H9 (cell line): ENCODE data around the gene ERC2. TPM values are rescaled to one million over a fixed set of nuclear protein-coding genes. Genes with fewer than 3 reads are reported as not detected.

ENCODE experiments used
- DNase-seq: peaks from one replicate; pipeline ENCODE4 v3.0.0-alpha.2; 2017
- H2AFZ ChIP-seq: one replicate; pipeline ENCODE4 v1.6.1; 2013; ENCODE audit warnings: mild to moderate bottlenecking, low read length, control low read depth, moderate library complexity
- H2AK5ac ChIP-seq: 2 replicates; pipeline ENCODE4 v1.6.1; 2013; ENCODE audit warnings: low read length, control low read depth, mixed read lengths; ENCODE audit not compliant: insufficient read length
- H2BK120ac ChIP-seq: one replicate; pipeline ENCODE4 v1.6.1; 2013; ENCODE audit warnings: low read depth, mild to moderate bottlenecking, low read length, control low read depth, inconsistent platforms; ENCODE audit not compliant: poor library complexity, severe bottlenecking
- H2BK12ac ChIP-seq: 2 replicates; pipeline ENCODE4 v1.6.1; 2013; ENCODE audit warnings: low read length, control low read depth, mixed read lengths, low read depth; ENCODE audit not compliant: insufficient read length
- H2BK15ac ChIP-seq: 2 replicates; pipeline ENCODE4 v1.6.1; 2013; ENCODE audit warnings: low read depth, low read length, control low read depth
- H2BK20ac ChIP-seq: one replicate; pipeline ENCODE4 v1.6.1; 2013; ENCODE audit warnings: low read depth, mild to moderate bottlenecking, low read length, control low read depth, inconsistent platforms; ENCODE audit not compliant: poor library complexity, severe bottlenecking
- H2BK5ac ChIP-seq: 2 replicates; pipeline ENCODE4 v1.6.1; 2013; ENCODE audit warnings: low read length, control low read depth, mixed read lengths; ENCODE audit not compliant: insufficient read length
- H3K14ac ChIP-seq: 2 replicates; pipeline ENCODE4 v1.6.1; 2013; ENCODE audit warnings: low read length, control low read depth; ENCODE audit not compliant: insufficient read depth
- H3K18ac ChIP-seq: 2 replicates; pipeline ENCODE4 v1.6.1; 2013; ENCODE audit warnings: low read depth, mild to moderate bottlenecking, mixed read lengths, low read length, control low read depth; ENCODE audit not compliant: insufficient read length
- H3K23ac ChIP-seq: 2 replicates; pipeline ENCODE4 v1.6.1; 2013; ENCODE audit warnings: low read length, control low read depth, mixed read lengths, low read depth; ENCODE audit not compliant: insufficient read length
- H3K23me2 ChIP-seq: 2 replicates; pipeline ENCODE4 v1.6.1; 2013; ENCODE audit warnings: low read depth, mild to moderate bottlenecking, mixed read lengths, low read length, control low read depth; ENCODE audit not compliant: insufficient read length, poor library complexity, severe bottlenecking
- H3K27ac ChIP-seq: 2 replicates; pipeline ENCODE4 v1.5.1; 2013; ENCODE audit warnings: low read length, control low read depth, mixed read lengths, low read depth; ENCODE audit not compliant: insufficient read length
- H3K27me3 ChIP-seq: 2 replicates; pipeline ENCODE4 v1.6.1; 2013; ENCODE audit warnings: low read length, control low read depth, inconsistent platforms; ENCODE audit not compliant: insufficient read depth
- H3K4ac ChIP-seq: 2 replicates; pipeline ENCODE4 v1.6.1; 2013; ENCODE audit warnings: low read depth, mild to moderate bottlenecking, control low read depth, inconsistent platforms, low read length, moderate library complexity
- H3K4me1 ChIP-seq: 2 replicates; pipeline ENCODE4 v1.6.1; 2013; ENCODE audit warnings: low read length, control low read depth, inconsistent platforms; ENCODE audit not compliant: insufficient read depth
- H3K4me2 ChIP-seq: 2 replicates; pipeline ENCODE4 v1.6.1; 2013; ENCODE audit warnings: low read length, control low read depth, mixed read lengths; ENCODE audit not compliant: insufficient read length, insufficient read depth
- H3K56ac ChIP-seq: 2 replicates; pipeline ENCODE4 v1.6.1; 2013; ENCODE audit warnings: low read depth, mild to moderate bottlenecking, mixed read lengths, low read length, control low read depth; ENCODE audit not compliant: insufficient read length
- H3K79me1 ChIP-seq: 2 replicates; pipeline ENCODE4 v1.6.1; 2013; ENCODE audit warnings: low read depth, mild to moderate bottlenecking, moderate library complexity, low read length, control low read depth, inconsistent platforms; ENCODE audit not compliant: insufficient read depth, poor library complexity, severe bottlenecking
- H3K79me2 ChIP-seq: 2 replicates; pipeline ENCODE4 v1.6.1; 2013; ENCODE audit warnings: low read length, control low read depth, inconsistent platforms; ENCODE audit not compliant: insufficient read depth
- H3K9ac ChIP-seq: 2 replicates; pipeline ENCODE4 v1.6.1; 2013; ENCODE audit warnings: low read length, control low read depth, mixed read lengths; ENCODE audit not compliant: insufficient read length; ENCODE audit errors: extremely low read depth
- H3K9me3 ChIP-seq: one replicate; pipeline ENCODE4 v1.6.1; 2013; ENCODE audit warnings: low read depth, low read length, inconsistent platforms; ENCODE audit not compliant: control insufficient read depth
- H3T11ph ChIP-seq: one replicate; pipeline ENCODE4 v1.6.1; 2013; ENCODE audit warnings: mild to moderate bottlenecking, low read length, control low read depth, inconsistent platforms
- H4K20me1 ChIP-seq: one replicate; pipeline ENCODE4 v1.6.1; 2013; ENCODE audit not compliant: control insufficient read depth, insufficient read length, insufficient read depth
- H4K5ac ChIP-seq: 2 replicates; pipeline ENCODE4 v1.6.1; 2013; ENCODE audit warnings: low read depth, mild to moderate bottlenecking, mixed read lengths, low read length, control low read depth; ENCODE audit not compliant: insufficient read length
- H4K8ac ChIP-seq: replicated peaks from 2 replicates; pipeline ENCODE4 v1.6.1; 2013; ENCODE audit warnings: low read length, control low read depth, mixed read lengths, low read depth; ENCODE audit not compliant: insufficient read length
- H4K91ac ChIP-seq: 2 replicates; pipeline ENCODE4 v1.6.1; 2013; ENCODE audit warnings: low read depth, mild to moderate bottlenecking, moderate library complexity, mixed read lengths, low read length, control low read depth; ENCODE audit not compliant: insufficient read length
- H3K27ac Mint-ChIP-seq, 3 experiments: 2 replicates in 2 of 3; 3 replicates in 1 of 3; pipeline ENCODE4 v1.8.0; 2020 to 2021; ENCODE audit warnings: mixed read lengths in 3 of 3, mild to moderate bottlenecking in 1 of 3, moderate library complexity in 1 of 3
- H3K27me3 Mint-ChIP-seq: 2 replicates; pipeline ENCODE4 v1.8.0; 2021; ENCODE audit warnings: low read depth, mild to moderate bottlenecking, moderate library complexity, mixed read lengths
- H3K36me3 Mint-ChIP-seq, 3 experiments: 2 replicates in 2 of 3; 3 replicates in 1 of 3; pipeline ENCODE4 v1.8.0; 2020 to 2021; ENCODE audit warnings: low read depth in 3 of 3, mixed read lengths in 3 of 3; ENCODE audit not compliant: insufficient read depth in 1 of 3
- H3K4me1 Mint-ChIP-seq, 2 experiments: 2 replicates each; pipeline ENCODE4 v1.8.0; 2020; ENCODE audit warnings: mixed read lengths in 2 of 2
- H3K4me3 Mint-ChIP-seq, 2 experiments: 2 replicates in 1 of 2; 3 replicates in 1 of 2; pipeline ENCODE4 v1.8.0; 2020 to 2021; ENCODE audit warnings: mild to moderate bottlenecking in 2 of 2, mixed read lengths in 2 of 2, moderate library complexity in 1 of 2
- H3K9me3 Mint-ChIP-seq, 2 experiments: 2 replicates in 1 of 2; 3 replicates in 1 of 2; pipeline ENCODE4 v1.8.0; 2020; ENCODE audit warnings: mild to moderate bottlenecking in 2 of 2, mixed read lengths in 2 of 2, moderate library complexity in 1 of 2
- CTCF ChIP-seq: fragments of 200-600 bp; sonication (generic); conservative IDR thresholded peaks from 3 replicates; pipeline ENCODE4 v1.8.0; 2021; ENCODE audit warnings: antibody characterized with exemption, mild to moderate bottlenecking
- WGBS: extraction: QIAGEN DNeasy Blood & Tissue Kit; methylation state at CpG from one replicate; pipeline ENCODE4 v1.1.7; 2013; ENCODE audit warnings: missing lambda C conversion rate, low lambda C conversion rate, mixed read lengths; ENCODE audit not compliant: insufficient read length; ENCODE audit errors: extremely low coverage; 5-methylcytosine and 5-hydroxymethylcytosine counted together
- total RNA-seq: library from RNA; stranded (reverse); gene quantifications from 2 replicates; pipeline ENCODE4 v1.2.1, GENCODE V29; 2021

Gene ERC2
- total RNA-seq, 1 experiment from 2014 or later: 15.4 TPM

- Histone ChIP-seq H3K23ac (no peak overlapping the region), H3K79me1 (no peaks in the 10 kb centered on the region), H3K18ac (no peak overlapping the region), H4K5ac (no peak overlapping the region), H3K9ac (no peak overlapping the region), H3K23me2 (no peaks in the 10 kb centered on the region), H4K20me1 (no peaks in the 10 kb centered on the region), H3K27ac (no peak overlapping the region), H2AFZ (no peak overlapping the region), H2BK5ac (no peak overlapping the region), H2AK5ac (no peak overlapping the region), H3K56ac (no peak overlapping the region), H2BK12ac (no peak overlapping the region), H3K4me2 (no peak overlapping the region), H3K4ac (no peak overlapping the region), H4K91ac (no peak overlapping the region), H3K9me3 (no peaks in the 10 kb centered on the region), H2BK20ac (no peak overlapping the region), H3K27me3 (no peaks in the 10 kb centered on the region), H3K79me2 (no peaks in the 10 kb centered on the region), H3K4me1 (no peaks in the 10 kb centered on the region), H3K14ac (no peak overlapping the region), H2BK120ac (no peak overlapping the region), H4K8ac (no peak overlapping the region), H2BK15ac (no peak overlapping the region), H3T11ph (no peak overlapping the region)
- H3K4me1 Mint-ChIP-seq: peaks cover 9 to 15% of the 10 kb centered on the region in 2 experiments
- H3K9me3 Mint-ChIP-seq: peaks cover 11% of the 10 kb centered on the region in 2 experiments
- TF ChIP-seq CTCF: peak; percentile 53
- peaks cover 8 to 16% (median 10%) of the 10 kb centered on the region in 3 experiments; a peak in 6 of 7 replicates for H3K36me3 Mint-ChIP-seq
- H3K27ac Mint-ChIP-seq: no peak overlapping the region; a peak in 1 of 7 replicates
- H3K27me3 Mint-ChIP-seq: no peaks in the 10 kb centered on the region
- H3K4me3 Mint-ChIP-seq: no peak overlapping the region
- peak; percentile 39 for DNase-seq
- WGBS: no CpG with 5 or more reads among the region's 5 CpGs
Measured at GRCh38 chr3:56260262-56260661, 208.0 kb downstream of the ERC2 start.
